Glutamatergic neuron (in vitro differentiated cells): ENCODE data around the gene C12orf57. TPM values are rescaled to one million over a fixed set of nuclear protein-coding genes. Genes with fewer than 3 reads are reported as not detected.

Experiments
- DNase-seq: peaks from one replicate; pipeline ENCODE4 v3.0.0; 2022
- H3K27ac Mint-ChIP-seq: one replicate; pipeline ENCODE4 v1.8.0; 2020; ENCODE audit warnings: mild to moderate bottlenecking, mixed read lengths, inconsistent platforms; ENCODE audit not compliant: unreplicated experiment
- H3K27me3 Mint-ChIP-seq: one replicate; pipeline ENCODE4 v1.8.0; 2020; ENCODE audit warnings: mild to moderate bottlenecking, moderate library complexity, mixed read lengths, inconsistent platforms; ENCODE audit not compliant: unreplicated experiment
- H3K36me3 Mint-ChIP-seq: one replicate; pipeline ENCODE4 v1.8.0; 2020; ENCODE audit warnings: mild to moderate bottlenecking, mixed read lengths, inconsistent platforms; ENCODE audit not compliant: unreplicated experiment
- H3K4me1 Mint-ChIP-seq: one replicate; pipeline ENCODE4 v1.8.0; 2020; ENCODE audit warnings: mild to moderate bottlenecking, low read depth, mixed read lengths, inconsistent platforms; ENCODE audit not compliant: unreplicated experiment
- H3K4me3 Mint-ChIP-seq: one replicate; pipeline ENCODE4 v1.8.0; 2020; ENCODE audit warnings: mild to moderate bottlenecking, mixed read lengths, inconsistent platforms; ENCODE audit not compliant: unreplicated experiment
- H3K9me3 Mint-ChIP-seq: one replicate; pipeline ENCODE4 v1.8.0; 2020; ENCODE audit warnings: mild to moderate bottlenecking, moderate library complexity, mixed read lengths, inconsistent platforms; ENCODE audit not compliant: unreplicated experiment
- total RNA-seq: library from RNA; stranded (reverse); fragmentation: NEBNext Ultra II Directional; extraction: Animal tissue kit (Norgen Biotek cat#: 25700); gene quantifications from one replicate; pipeline ENCODE4 v1.2.1, GENCODE V29; 2021; ENCODE audit not compliant: unreplicated experiment
- TF ChIP-seq, protein P1 (sequence below): fragments of 200-600 bp; sonication (generic); IDR thresholded peaks from one replicate; pipeline ENCODE4 v1.5.0; 2021; ENCODE audit not compliant: partially characterized antibody, unreplicated experiment

Gene C12orf57
- total RNA-seq, 1 donor from 2014 or later = 184 TPM

DNA sequence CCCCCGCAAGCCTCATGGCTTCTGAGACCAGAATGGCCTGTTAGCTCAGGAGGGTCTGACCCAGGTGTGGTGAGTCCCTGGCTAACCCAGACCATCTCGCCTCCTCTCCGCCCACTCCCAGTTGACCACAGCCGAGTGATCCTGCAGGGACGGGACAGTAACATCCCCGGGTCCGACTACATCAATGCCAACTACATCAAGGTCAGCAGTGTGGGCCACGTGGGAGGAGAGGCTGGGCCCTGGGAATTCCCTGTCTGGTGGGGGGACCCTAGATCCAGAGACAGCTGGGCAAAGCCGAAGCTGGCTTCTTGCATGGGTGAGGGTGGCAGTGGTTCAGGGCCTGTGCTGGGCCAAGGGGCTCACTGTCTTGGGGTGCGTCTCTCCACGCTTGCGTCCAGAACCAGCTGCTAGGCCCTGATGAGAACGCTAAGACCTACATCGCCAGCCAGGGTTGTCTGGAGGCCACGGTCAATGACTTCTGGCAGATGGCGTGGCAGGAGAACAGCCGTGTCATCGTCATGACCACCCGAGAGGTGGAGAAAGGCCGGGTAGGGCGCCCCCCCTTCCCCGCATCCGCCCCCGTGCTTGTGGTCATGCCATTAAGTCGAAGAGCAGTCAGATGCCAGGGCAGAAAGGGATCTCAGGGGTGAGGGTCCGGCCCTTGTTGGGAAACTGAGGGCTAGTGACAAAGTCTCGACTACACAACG is 12.4 kb downstream of the C12orf57 start:
- H3K4me3 Mint-ChIP-seq = no peak overlapping the region

DNA sequence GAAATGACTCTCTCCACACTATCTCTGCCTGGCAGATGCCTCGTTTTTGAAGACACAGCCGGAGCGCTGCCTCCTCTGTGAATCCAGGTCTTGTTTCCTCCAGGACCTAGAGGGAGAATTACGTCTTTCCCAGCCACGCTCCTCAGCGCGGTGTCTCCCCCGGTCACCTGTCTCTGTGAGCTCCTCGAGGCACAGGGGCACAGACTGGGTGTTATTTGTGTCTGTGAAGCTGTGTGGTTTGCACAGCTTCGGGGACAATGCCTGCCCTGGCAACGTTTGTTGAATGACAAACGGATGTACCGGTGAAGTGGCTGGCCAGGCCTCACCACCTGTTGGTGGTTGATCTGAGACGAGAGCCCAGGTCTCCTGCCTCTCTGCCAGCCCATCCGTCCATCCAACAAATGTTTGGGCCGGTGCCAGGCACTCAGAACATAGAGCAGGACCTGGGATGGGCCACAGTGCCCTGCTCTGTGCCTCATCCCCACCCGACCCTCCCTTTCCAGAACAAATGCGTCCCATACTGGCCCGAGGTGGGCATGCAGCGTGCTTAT is 13.4 kb downstream of the C12orf57 start:
- H3K27ac Mint-ChIP-seq = no peak overlapping the region
- peaks cover 9% of the 10 kb centered on the region for H3K9me3 Mint-ChIP-seq
- H3K27me3 Mint-ChIP-seq = peaks cover 12% of the 10 kb centered on the region
- no peak for DNase-seq
- no peak overlapping the region for H3K4me3 Mint-ChIP-seq
- H3K36me3 Mint-ChIP-seq = no peaks in the 10 kb centered on the region
- TF ChIP-seq, protein P1, sequence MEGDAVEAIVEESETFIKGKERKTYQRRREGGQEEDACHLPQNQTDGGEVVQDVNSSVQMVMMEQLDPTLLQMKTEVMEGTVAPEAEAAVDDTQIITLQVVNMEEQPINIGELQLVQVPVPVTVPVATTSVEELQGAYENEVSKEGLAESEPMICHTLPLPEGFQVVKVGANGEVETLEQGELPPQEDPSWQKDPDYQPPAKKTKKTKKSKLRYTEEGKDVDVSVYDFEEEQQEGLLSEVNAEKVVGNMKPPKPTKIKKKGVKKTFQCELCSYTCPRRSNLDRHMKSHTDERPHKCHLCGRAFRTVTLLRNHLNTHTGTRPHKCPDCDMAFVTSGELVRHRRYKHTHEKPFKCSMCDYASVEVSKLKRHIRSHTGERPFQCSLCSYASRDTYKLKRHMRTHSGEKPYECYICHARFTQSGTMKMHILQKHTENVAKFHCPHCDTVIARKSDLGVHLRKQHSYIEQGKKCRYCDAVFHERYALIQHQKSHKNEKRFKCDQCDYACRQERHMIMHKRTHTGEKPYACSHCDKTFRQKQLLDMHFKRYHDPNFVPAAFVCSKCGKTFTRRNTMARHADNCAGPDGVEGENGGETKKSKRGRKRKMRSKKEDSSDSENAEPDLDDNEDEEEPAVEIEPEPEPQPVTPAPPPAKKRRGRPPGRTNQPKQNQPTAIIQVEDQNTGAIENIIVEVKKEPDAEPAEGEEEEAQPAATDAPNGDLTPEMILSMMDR = no peak
- peaks cover 3% of the 10 kb centered on the region for H3K4me1 Mint-ChIP-seq

More for the DNA sequence above, 12.4 kb downstream of the C12orf57 start:
- DNase-seq = no peak
- no peaks in the 10 kb centered on the region for H3K36me3 Mint-ChIP-seq
- H3K27ac Mint-ChIP-seq = no peak overlapping the region
- H3K9me3 Mint-ChIP-seq = peaks cover 7% of the 10 kb centered on the region
- TF ChIP-seq, protein P1 = no peak
- peaks cover 12% of the 10 kb centered on the region for H3K27me3 Mint-ChIP-seq
- H3K4me1 Mint-ChIP-seq = no peaks in the 10 kb centered on the region

DNA sequence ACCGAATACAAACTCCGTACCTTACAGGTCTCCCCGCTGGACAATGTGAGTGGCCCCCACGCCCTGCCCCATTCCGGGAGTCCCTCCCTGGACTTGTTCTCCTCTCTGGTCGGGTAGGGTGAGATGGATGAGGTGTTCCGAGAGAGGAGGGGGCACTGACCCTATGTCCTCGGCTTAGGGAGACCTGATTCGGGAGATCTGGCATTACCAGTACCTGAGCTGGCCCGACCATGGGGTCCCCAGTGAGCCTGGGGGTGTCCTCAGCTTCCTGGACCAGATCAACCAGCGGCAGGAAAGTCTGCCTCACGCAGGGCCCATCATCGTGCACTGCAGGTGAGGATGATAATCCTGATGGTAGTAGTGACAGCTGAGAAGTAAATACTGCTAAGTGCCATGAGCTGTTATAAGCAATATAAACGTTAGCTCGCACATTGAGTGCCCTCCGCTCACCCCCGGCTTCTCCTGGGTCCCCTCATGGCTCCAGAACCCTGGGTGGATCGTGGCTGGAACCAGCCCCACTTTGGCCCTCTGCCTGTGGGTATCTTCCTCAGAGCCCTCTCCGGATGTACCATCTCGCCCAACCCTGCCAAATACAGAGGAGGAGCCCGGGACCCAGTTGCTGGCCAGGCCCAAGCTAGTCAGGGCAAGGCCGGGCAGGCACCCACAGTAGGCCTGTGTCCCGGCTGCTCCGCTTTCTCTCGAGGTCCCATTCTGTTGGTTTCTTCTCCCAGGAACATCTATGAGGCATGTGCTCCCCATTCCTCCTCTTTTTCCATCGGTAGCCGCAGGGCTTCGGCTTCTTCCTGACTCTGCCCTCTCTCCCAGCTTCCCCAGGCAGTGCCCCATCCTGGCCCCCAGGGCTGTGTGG is 14.2 kb downstream of the C12orf57 start:
- DNase-seq = no peak
- Mint-ChIP-seq H3K9me3 (peaks cover 9% of the 10 kb centered on the region), H3K4me1 (peaks cover 3% of the 10 kb centered on the region), H3K27me3 (peaks cover 10% of the 10 kb centered on the region), H3K36me3 (no peaks in the 10 kb centered on the region), H3K27ac (peak overlapping the region; percentile 12), H3K4me3 (no peak overlapping the region)
- TF ChIP-seq, protein P1 = no peak

DNA sequence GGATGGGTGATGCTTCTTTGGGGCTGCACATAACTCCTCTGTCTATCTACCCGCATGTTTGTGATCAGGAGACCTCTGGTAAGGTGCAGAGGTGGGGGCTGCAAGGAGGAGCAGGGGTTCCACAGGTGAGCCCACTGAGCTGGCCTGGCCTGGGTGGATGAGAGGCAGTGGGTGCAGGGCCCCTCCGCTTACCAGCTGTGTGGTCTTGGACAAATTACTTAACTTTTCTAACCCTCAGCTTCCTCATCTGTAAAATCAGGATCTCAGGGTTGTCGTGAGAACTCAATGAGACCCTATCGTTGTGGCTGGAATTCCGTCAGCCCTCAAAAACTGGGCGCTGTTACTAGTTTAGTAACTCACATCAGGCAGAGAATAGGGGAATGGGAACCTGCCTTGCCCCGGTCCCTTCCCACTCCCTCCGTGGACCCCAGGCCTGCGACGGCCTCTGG is 14.8 kb downstream of the C12orf57 start:
- Mint-ChIP-seq H3K9me3 (peaks cover 9% of the 10 kb centered on the region), H3K27ac (peak overlapping the region; percentile 12), H3K27me3 (peaks cover 10% of the 10 kb centered on the region), H3K4me3 (no peak overlapping the region), H3K4me1 (peaks cover 3% of the 10 kb centered on the region), H3K36me3 (no peaks in the 10 kb centered on the region)
- DNase-seq = no peak
- TF ChIP-seq, protein P1 = no peak
